ENCODE results near the gene ELK4. TPM values are rescaled to one million over a fixed set of nuclear protein-coding genes. Genes with fewer than 3 reads are reported as not detected.

The ELK4 gene
- total and polyA plus RNA-seq, 12 donors = 4.7 to 45.6 (median 38.9) TPM

DNA sequence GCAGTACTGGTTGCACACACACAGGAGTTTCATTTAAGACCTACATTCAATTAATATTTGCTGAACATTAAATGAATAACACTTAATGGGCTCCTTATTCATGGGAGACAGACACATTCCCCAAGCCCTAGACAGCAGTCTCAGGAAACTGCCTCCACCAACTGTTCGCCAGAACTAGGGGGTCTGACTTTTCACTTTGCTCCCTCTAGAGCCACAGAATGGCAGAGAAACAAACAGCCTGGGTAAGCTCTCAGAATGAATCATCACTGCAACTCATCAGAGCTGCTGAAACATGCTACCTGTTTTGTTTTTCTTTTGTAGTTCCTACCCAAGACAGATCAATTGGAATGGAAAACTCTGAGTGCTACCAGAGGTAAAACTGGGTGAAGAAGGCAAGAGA, 31.7 kb downstream of the ELK4 start:
- H3K27ac ChIP-seq = peak overlapping the region in 9 of 10 donors; percentile 20 to 83 (median 71)
- DNase-seq (no peak), ATAC-seq (no peak)
- H3K27me3 ChIP-seq = no peaks in the 10 kb centered on the region
- H3K9me3 ChIP-seq = no peaks in the 10 kb centered on the region
- intact Hi-C loops (cut with DNase I) = no loop called here
- WGBS, 2 donors = 63 to 67% methylated on average over 1 of the region's 1 CpG
- TF ChIP-seq, protein P1, sequence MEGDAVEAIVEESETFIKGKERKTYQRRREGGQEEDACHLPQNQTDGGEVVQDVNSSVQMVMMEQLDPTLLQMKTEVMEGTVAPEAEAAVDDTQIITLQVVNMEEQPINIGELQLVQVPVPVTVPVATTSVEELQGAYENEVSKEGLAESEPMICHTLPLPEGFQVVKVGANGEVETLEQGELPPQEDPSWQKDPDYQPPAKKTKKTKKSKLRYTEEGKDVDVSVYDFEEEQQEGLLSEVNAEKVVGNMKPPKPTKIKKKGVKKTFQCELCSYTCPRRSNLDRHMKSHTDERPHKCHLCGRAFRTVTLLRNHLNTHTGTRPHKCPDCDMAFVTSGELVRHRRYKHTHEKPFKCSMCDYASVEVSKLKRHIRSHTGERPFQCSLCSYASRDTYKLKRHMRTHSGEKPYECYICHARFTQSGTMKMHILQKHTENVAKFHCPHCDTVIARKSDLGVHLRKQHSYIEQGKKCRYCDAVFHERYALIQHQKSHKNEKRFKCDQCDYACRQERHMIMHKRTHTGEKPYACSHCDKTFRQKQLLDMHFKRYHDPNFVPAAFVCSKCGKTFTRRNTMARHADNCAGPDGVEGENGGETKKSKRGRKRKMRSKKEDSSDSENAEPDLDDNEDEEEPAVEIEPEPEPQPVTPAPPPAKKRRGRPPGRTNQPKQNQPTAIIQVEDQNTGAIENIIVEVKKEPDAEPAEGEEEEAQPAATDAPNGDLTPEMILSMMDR (IDR thresholded peaks at IDR 0.05) = no peak
- peaks cover 8 to 43% (median 35%) of the 10 kb centered on the region in 9 donors for H3K4me1 ChIP-seq
- peak overlapping the region in 1 of 10 donors; percentile 16 for H3K4me3 ChIP-seq
- peaks cover 0 to 41% (median 0%) of the 10 kb centered on the region in 9 donors for H3K36me3 ChIP-seq

DNA sequence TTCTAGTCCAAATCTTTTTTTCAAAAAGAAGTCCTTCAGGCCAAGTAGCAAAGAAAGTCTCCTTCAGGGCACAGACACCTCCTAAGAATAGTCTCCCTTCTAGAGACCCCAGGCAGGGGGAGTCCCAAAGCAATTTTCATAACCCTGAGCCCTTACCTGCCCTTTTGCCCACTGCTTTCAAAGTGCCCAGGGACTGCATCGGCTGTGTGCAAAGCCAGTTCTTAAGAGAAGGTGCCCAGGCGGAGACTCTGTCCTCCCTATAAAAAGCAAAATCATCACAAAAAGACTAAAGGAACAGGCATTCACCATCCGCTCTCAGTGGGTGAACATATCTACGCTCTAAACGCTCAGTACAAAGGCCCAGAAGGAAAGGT, 32.2 kb downstream of the ELK4 start:
- intact Hi-C loops (cut with DNase I) = loop anchor here in 3 of 10 donors (2.0 to 10.0 kb wide), 4 partner anchors 31 to 115 kb away; partner anchors contain the start of gene ELK4 (in 2 of the 3)
- peaks cover 8 to 43% (median 35%) of the 10 kb centered on the region in 9 donors for H3K4me1 ChIP-seq
- ATAC-seq (no peak), DNase-seq (no peak)
- 61 to 71% methylated on average over 5 of the region's 5 CpGs for WGBS, 2 donors
- H3K36me3 ChIP-seq = peaks cover 0 to 38% (median 0%) of the 10 kb centered on the region in 9 donors
- H3K27me3 ChIP-seq = no peaks in the 10 kb centered on the region
- H3K27ac ChIP-seq = peak overlapping the region in 9 of 10 donors; percentile 20 to 83 (median 71)
- H3K4me3 ChIP-seq = peak overlapping the region in 1 of 10 donors; percentile 16
- H3K9me3 ChIP-seq = no peaks in the 10 kb centered on the region
- TF ChIP-seq, protein P1 (IDR thresholded peaks at IDR 0.05) = no peak

DNA sequence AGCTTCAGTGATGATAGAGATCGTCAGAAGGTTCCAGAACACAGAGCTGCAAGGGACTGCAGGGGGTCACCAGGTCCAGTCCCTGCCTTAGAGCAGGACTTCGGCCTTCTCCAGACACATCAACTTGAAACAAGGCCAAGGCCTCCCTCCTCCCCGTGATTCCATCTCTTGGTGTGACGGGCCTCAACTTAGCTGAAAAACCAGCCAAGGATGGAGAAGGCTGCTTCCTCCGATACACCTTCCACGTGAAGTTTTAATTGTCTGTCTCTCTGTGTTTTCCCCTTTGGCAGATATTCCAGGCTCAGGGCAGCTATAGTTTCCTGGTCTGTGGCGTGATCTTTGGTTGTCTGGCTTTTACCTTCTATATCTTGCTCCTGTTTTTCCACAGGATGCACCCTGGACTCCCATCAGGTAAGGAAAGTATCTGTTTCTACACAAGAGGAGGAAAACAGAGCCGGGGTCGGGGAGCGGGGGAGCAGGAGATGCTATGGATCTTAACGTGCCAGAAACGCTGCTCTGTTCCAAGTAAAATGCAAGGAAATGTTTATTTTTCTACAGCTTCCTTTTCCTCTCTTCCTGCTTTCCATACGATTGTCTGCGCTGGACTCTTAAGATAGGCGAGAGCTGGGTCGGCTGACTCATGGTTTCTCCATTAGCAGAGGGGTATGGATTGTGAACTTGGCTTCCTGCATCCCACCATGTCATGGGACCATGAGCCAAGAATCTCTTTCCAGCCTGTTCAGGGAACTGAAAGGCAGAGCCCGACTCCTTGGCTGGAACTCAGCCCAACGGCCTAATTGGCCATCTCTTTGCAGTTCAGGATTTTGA, 32.8 kb downstream of the ELK4 start:
- intact Hi-C loops (cut with DNase I) = loop anchor here in 3 of 10 donors (2.0 to 10.0 kb wide), 4 partner anchors 32 to 116 kb away; partner anchors contain the start of gene ELK4 (in 2 of the 3)
- Histone ChIP-seq H3K9me3 (no peaks in the 10 kb centered on the region), H3K27ac (peak overlapping the region in 9 of 10 donors; percentile 20 to 83 (median 71)), H3K27me3 (no peaks in the 10 kb centered on the region), H3K36me3 (peaks cover 0 to 37% (median 0%) of the 10 kb centered on the region in 9 donors), H3K4me1 (peaks cover 8 to 46% (median 35%) of the 10 kb centered on the region in 9 donors), H3K4me3 (peak overlapping the region in 2 of 10 donors; percentile 7 to 16)
- TF ChIP-seq, protein P1 (IDR thresholded peaks at IDR 0.05) = no peak
- peak; percentile 74 to 88 for DNase-seq
- WGBS, 2 donors = 44 to 56% methylated on average over 18 of the region's 18 CpGs
- ATAC-seq = peak; percentile 74 to 93 (median 90)

DNA sequence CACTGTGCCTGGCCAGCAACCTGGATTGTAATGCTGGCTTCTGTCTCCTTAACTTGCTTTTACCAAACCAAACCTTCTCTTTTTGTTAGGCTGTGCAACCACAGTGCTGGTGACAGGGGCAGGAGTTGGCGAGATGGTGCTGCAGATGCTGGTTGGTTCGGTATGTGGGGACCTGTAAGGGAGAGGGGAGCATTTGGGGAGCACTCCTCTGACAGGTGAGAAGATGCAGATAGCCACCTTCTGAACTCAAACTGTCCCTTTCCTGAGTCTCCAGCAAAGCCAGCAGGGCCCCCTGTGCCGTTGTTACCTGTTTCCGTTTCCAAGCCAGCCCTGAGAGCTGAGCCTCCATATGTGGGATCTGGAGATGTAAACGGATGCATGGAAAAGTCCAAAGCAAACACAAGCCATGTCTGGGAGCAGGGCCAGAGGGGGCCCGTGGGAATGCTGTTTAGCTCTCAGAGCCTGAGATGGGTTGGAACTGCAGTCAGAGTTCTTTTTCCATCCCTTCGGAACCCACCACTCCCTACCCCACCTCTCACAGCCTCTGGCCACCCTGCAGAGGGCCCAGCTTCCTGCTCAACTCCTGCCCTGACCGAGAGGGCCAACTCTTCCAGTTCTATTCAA, 34.0 kb downstream of the ELK4 start:
- peaks cover 0 to 29% (median 0%) of the 10 kb centered on the region in 9 donors for H3K36me3 ChIP-seq
- no peak overlapping the region for H3K4me3 ChIP-seq
- ATAC-seq (peak; percentile 49 to 89 (median 68)), DNase-seq (peak; percentile 61 to 73)
- H3K27me3 ChIP-seq = no peaks in the 10 kb centered on the region
- intact Hi-C loops (cut with DNase I) = loop anchor here in 3 of 10 donors (2.0 to 10.0 kb wide), 4 partner anchors 33 to 117 kb away; partner anchors contain the start of gene ELK4 (in 2 of the 3)
- no peaks in the 10 kb centered on the region for H3K9me3 ChIP-seq
- TF ChIP-seq, protein P1 (IDR thresholded peaks at IDR 0.05) = no peak
- WGBS, 2 donors = 53 to 54% methylated on average over 8 of the region's 8 CpGs
- peaks cover 8 to 59% (median 37%) of the 10 kb centered on the region in 9 donors for H3K4me1 ChIP-seq
- peak overlapping the region in 9 of 10 donors; percentile 20 to 83 (median 71) for H3K27ac ChIP-seq

Measured in heart right ventricle (tissue), 16 donors.